H1 (cell line): ENCODE measurements around the gene GTF2IRD1. TPM values are rescaled to one million over a fixed set of nuclear protein-coding genes. Genes with fewer than 3 reads are reported as not detected.

ENCODE experiments used
- ASH2L ChIP-seq: fragments of 200-600, 300-600 bp; sonication (generic); IDR thresholded peaks from one replicate; pipeline ENCODE4 v1.7.1; 2017; ENCODE audit warnings: low read length
- ATF3 ChIP-seq: IDR thresholded peaks from 2 replicates; pipeline ENCODE4 v1.6.1; 2011; ENCODE audit warnings: low read depth, mild to moderate bottlenecking, low read length; ENCODE audit not compliant: insufficient read depth
- BCL11A ChIP-seq, 2 experiments: IDR thresholded peaks; one replicate each; pipeline ENCODE4 v1.6.1; 2011; ENCODE audit warnings: low read depth in 2 of 2, low read length in 2 of 2, mild to moderate bottlenecking in 2 of 2
- CHD7 ChIP-seq: fragments of 300-600 bp; sonication (generic); IDR thresholded peaks from 2 replicates; pipeline ENCODE4 v1.7.1; 2012; ENCODE audit warnings: low read length, moderate library complexity, mild to moderate bottlenecking, inconsistent platforms; ENCODE audit not compliant: insufficient replicate concordance
- CTBP2 ChIP-seq: IDR thresholded peaks from 2 replicates; pipeline ENCODE4 v1.7.0; 2011; ENCODE audit warnings: borderline replicate concordance, mild to moderate bottlenecking, moderate library complexity, mixed read lengths, low read length; ENCODE audit not compliant: insufficient read depth, insufficient read length
- GTF2F1 ChIP-seq: IDR thresholded peaks from 2 replicates; pipeline ENCODE4 v1.6.1; 2012; ENCODE audit warnings: low read depth, low read length, improper control_type of control experiment, borderline replicate concordance
- HDAC6 ChIP-seq: IDR thresholded peaks from one replicate; pipeline ENCODE4 v1.7.1; 2012; ENCODE audit warnings: low read depth, mild to moderate bottlenecking, inconsistent platforms, low read length, moderate library complexity
- RAD21 ChIP-seq, 2 experiments: IDR thresholded peaks in 1 of 2; conservative IDR thresholded peaks in 1 of 2; 2 replicates each; pipeline ENCODE4 v1.6.1; 2011; ENCODE audit warnings: low read depth in 2 of 2, low read length in 2 of 2, improper control_type of control experiment in 1 of 2, inconsistent platforms in 1 of 2, mild to moderate bottlenecking in 1 of 2, moderate library complexity in 1 of 2
- SRF ChIP-seq: IDR thresholded peaks from 2 replicates; pipeline ENCODE4 v1.6.1; 2011; ENCODE audit warnings: mild to moderate bottlenecking, low read depth, low read length, moderate library complexity
- YY1 ChIP-seq: IDR thresholded peaks from 2 replicates; pipeline ENCODE4 v1.6.1; 2011; ENCODE audit warnings: low read depth, mild to moderate bottlenecking, low read length
- polyA plus RNA-seq, 7 experiments: library from polyadenylated mRNA; depleted of rRNA in 3 of 7; stranded (reverse) in 5 of 7; unstranded in 2 of 7; fragments of >200 nt in 5 of 7; fragments of 200-250 nt in 2 of 7; gene quantifications; 1 replicate in 5 of 7; 2 replicates in 1 of 7; 4 replicates in 1 of 7; pipeline versions ENCODE4 v1.2.1 to v1.2.3, GENCODE V29; 2011 to 2013; ENCODE audit warnings: missing spikeins in 2 of 7, mixed read lengths in 2 of 7
- total RNA-seq: library from RNA; stranded (reverse); fragmentation: NEBNext Ultra II Directional; extraction: Animal tissue kit (Norgen Biotek cat#: 25700); gene quantifications from 2 replicates; pipeline ENCODE4 v1.2.1, GENCODE V29; 2021

Gene GTF2IRD1
- total and polyA plus RNA-seq, 2 of the 8 experiments (the other 6 are each of a cell fraction or from before 2014, with no cell fraction given): 27.4 to 45.4 TPM

- TF ChIP-seq CHD7 (no peak), RAD21 (IDR thresholded peaks at IDR 0.05 in 1 of 2, conservative IDR thresholded peaks at IDR 0.05 in 1 of 2; ENCODE audit: low read depth in 2 of 2, low read length in 2 of 2) (no peak), ATF3 (no peak), GTF2F1 (no peak), SRF (no peak), ASH2L (no peak), BCL11A (IDR thresholded peaks at IDR 0.05; ENCODE audit: low read depth in 2 of 2, low read length in 2 of 2) (no peak), CTBP2 (no peak), YY1 (no peak), HDAC6 (no peak)
Observed at GRCh38 chr7:74438327-74438726, 15.4 kb upstream of the GTF2IRD1 start (continued).
